Measurements from ENCODE around the gene CTNND2.

Gene CTNND2

DNA sequence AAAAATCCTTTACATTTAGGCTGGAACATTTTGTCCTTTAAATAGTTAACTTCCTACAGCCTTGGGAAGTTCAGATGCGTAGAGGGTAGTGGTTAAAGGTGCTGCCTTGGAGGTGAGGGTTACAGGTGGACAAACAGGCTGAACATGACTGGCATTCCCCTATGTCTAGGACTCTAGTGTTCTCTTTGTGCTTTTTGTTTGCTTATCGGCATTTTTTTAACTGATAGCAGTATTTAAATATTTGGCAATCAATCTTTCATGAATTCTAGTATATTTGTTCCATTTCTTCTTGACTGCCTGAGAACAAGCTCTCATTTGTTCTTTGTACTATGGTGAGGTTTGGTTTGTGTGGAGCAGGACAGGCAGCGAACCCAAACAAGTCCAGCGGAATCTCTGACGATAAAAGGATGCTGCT is 307.6 kb downstream of the CTNND2 start:
- no peak overlapping the region for H3K4me3 ChIP-seq (ENCODE audit: low read depth, low read length)
- no peak overlapping the region for H3K9ac ChIP-seq (ENCODE audit: low read length)
- no peak overlapping the region for H3K14ac ChIP-seq (ENCODE audit: low read length)
- no peak overlapping the region for H2BK12ac ChIP-seq (ENCODE audit: low read length)
- no peak overlapping the region for H2BK120ac ChIP-seq (ENCODE audit: insufficient read depth, low read length, poor library complexity)
- no peak overlapping the region for H4K8ac ChIP-seq (ENCODE audit: low read depth, low read length)
- H3K23ac ChIP-seq (ENCODE audit: low read length) = no peak overlapping the region
- no peaks in the 10 kb centered on the region for H3K4me1 ChIP-seq (ENCODE audit: control insufficient read depth in 1 of 2, insufficient read depth in 2 of 2, low read length in 2 of 2)
- no peak overlapping the region for H4K12ac ChIP-seq (ENCODE audit: low read depth, low read length)
- no peak overlapping the region for H2AFZ ChIP-seq (ENCODE audit: insufficient read depth, low read length, poor library complexity)
- H4K91ac ChIP-seq (ENCODE audit: low read depth, low read length) = no peak overlapping the region
- no peaks in the 10 kb centered on the region for H3K36me3 ChIP-seq (ENCODE audit: control insufficient read depth in 1 of 2, insufficient read depth in 2 of 2, low read length in 2 of 2)
- WGBS (ENCODE audit: extremely low coverage, insufficient coverage, insufficient read length) = no CpG with 5 or more reads among the region's 5 CpGs
- no peak overlapping the region for H2AK5ac ChIP-seq (ENCODE audit: low read length)
- no peaks in the 10 kb centered on the region for H3K79me2 ChIP-seq (ENCODE audit: control insufficient read depth, insufficient read depth, low read length, poor library complexity)
- no peak overlapping the region for H3K4ac ChIP-seq (ENCODE audit: low read depth, low read length)
- H3K9me3 ChIP-seq (ENCODE audit: insufficient read depth, low read depth, low read length) = peaks cover 2% of the 10 kb centered on the region
- H3K79me1 ChIP-seq (ENCODE audit: low read length) = no peaks in the 10 kb centered on the region
- H3K27me3 ChIP-seq (ENCODE audit: insufficient read depth, low read length) = no peaks in the 10 kb centered on the region
- DNase-seq = peak; percentile 22 to 40
- H3K4me2 ChIP-seq (ENCODE audit: low read length) = no peak overlapping the region
- no peak overlapping the region for H3K18ac ChIP-seq (ENCODE audit: low read length)
- H3K27ac ChIP-seq (ENCODE audit: low read depth, low read length) = no peak overlapping the region
- no peak overlapping the region for H2BK5ac ChIP-seq (ENCODE audit: low read depth, low read length, poor library complexity)

DNA sequence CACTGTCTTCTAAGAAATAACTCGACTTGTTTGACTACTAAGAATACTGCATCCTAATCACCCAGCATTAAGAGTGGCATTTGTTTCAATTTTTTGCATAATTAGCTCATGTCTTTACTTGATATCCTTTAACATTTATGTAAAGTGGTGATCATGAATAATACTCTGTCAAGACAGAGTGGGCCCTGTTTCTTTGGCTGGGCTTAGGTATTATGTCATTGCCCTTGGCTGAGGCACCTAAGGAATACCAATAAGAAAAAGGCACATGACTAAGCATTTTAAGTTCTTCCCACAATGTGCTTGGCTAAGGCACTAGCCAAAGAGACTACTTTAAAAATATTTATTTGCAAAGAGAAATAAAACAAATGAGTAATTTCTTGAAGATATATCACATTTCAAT is 308.1 kb downstream of the CTNND2 start:
- H4K8ac ChIP-seq (ENCODE audit: low read depth, low read length) = no peak overlapping the region
- no peak overlapping the region for H2BK120ac ChIP-seq (ENCODE audit: insufficient read depth, low read length, poor library complexity)
- H4K12ac ChIP-seq (ENCODE audit: low read depth, low read length) = no peak overlapping the region
- no peaks in the 10 kb centered on the region for H3K27me3 ChIP-seq (ENCODE audit: insufficient read depth, low read length)
- H3K9ac ChIP-seq (ENCODE audit: low read length) = no peak overlapping the region
- peaks cover 2% of the 10 kb centered on the region for H3K9me3 ChIP-seq (ENCODE audit: insufficient read depth, low read depth, low read length)
- H4K91ac ChIP-seq (ENCODE audit: low read depth, low read length) = no peak overlapping the region
- no peaks in the 10 kb centered on the region for H3K36me3 ChIP-seq (ENCODE audit: control insufficient read depth in 1 of 2, insufficient read depth in 2 of 2, low read length in 2 of 2)
- WGBS (ENCODE audit: extremely low coverage, insufficient coverage, insufficient read length) = no CpG with 5 or more reads among the region's 1 CpG
- H3K18ac ChIP-seq (ENCODE audit: low read length) = no peak overlapping the region
- H3K79me2 ChIP-seq (ENCODE audit: control insufficient read depth, insufficient read depth, low read length, poor library complexity) = no peaks in the 10 kb centered on the region
- no peak overlapping the region for H2BK12ac ChIP-seq (ENCODE audit: low read length)
- H3K79me1 ChIP-seq (ENCODE audit: low read length) = no peaks in the 10 kb centered on the region
- no peak overlapping the region for H2BK5ac ChIP-seq (ENCODE audit: low read depth, low read length, poor library complexity)
- H3K4me1 ChIP-seq (ENCODE audit: control insufficient read depth in 1 of 2, insufficient read depth in 2 of 2, low read length in 2 of 2) = no peaks in the 10 kb centered on the region
- DNase-seq = no peak
- no peak overlapping the region for H3K14ac ChIP-seq (ENCODE audit: low read length)
- no peak overlapping the region for H3K23ac ChIP-seq (ENCODE audit: low read length)
- H2AK5ac ChIP-seq (ENCODE audit: low read length) = no peak overlapping the region
- H3K4ac ChIP-seq (ENCODE audit: low read depth, low read length) = no peak overlapping the region
- no peak overlapping the region for H3K4me2 ChIP-seq (ENCODE audit: low read length)
- no peak overlapping the region for H3K4me3 ChIP-seq (ENCODE audit: low read depth, low read length)
- no peak overlapping the region for H2AFZ ChIP-seq (ENCODE audit: insufficient read depth, low read length, poor library complexity)
- no peak overlapping the region for H3K27ac ChIP-seq (ENCODE audit: low read depth, low read length)

DNA sequence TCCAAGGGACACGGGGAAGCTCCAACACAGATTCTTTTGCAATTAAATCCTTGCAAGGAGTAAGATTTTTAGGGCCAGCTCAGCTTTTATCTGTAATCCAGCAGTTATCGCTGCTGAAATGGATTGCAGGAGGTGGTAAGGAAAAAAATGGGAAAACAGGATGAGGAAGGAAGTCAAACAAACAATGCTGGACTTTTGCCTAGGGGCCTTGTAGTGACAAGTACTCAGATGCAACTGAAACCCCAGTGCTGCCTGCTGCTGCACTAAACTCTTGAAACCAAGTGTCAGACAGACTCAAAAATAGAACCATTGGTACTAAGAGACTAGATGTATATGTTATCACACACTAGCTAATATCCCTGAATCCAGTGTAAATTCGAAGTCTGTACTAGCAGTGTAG is 309.2 kb downstream of the CTNND2 start:
- Histone ChIP-seq H3K79me1 (ENCODE audit: low read length) (no peaks in the 10 kb centered on the region), H3K4me2 (ENCODE audit: low read length) (no peak overlapping the region), H4K91ac (ENCODE audit: low read depth, low read length) (no peak overlapping the region), H2BK120ac (ENCODE audit: insufficient read depth, low read length, poor library complexity) (no peak overlapping the region), H3K14ac (ENCODE audit: low read length) (no peak overlapping the region), H3K4me1 (ENCODE audit: control insufficient read depth in 1 of 2, insufficient read depth in 2 of 2, low read length in 2 of 2) (no peaks in the 10 kb centered on the region), H2BK5ac (ENCODE audit: low read depth, low read length, poor library complexity) (no peak overlapping the region), H3K36me3 (ENCODE audit: control insufficient read depth in 1 of 2, insufficient read depth in 2 of 2, low read length in 2 of 2) (peaks cover 0 to under 1% of the 10 kb centered on the region in 2 experiments), H2AK5ac (ENCODE audit: low read length) (no peak overlapping the region), H2BK12ac (ENCODE audit: low read length) (no peak overlapping the region), H4K8ac (ENCODE audit: low read depth, low read length) (no peak overlapping the region), H3K23ac (ENCODE audit: low read length) (no peak overlapping the region), H3K4ac (ENCODE audit: low read depth, low read length) (no peak overlapping the region), H2AFZ (ENCODE audit: insufficient read depth, low read length, poor library complexity) (no peak overlapping the region), H3K9me3 (ENCODE audit: insufficient read depth, low read depth, low read length) (peaks cover 2% of the 10 kb centered on the region), H3K4me3 (ENCODE audit: low read depth, low read length) (no peak overlapping the region), H3K18ac (ENCODE audit: low read length) (no peak overlapping the region), H4K12ac (ENCODE audit: low read depth, low read length) (no peak overlapping the region), H3K79me2 (ENCODE audit: control insufficient read depth, insufficient read depth, low read length, poor library complexity) (no peaks in the 10 kb centered on the region), H3K27me3 (ENCODE audit: insufficient read depth, low read length) (no peaks in the 10 kb centered on the region), H3K9ac (ENCODE audit: low read length) (no peak overlapping the region), H3K27ac (ENCODE audit: low read depth, low read length) (no peak overlapping the region)
- no CpG with 5 or more reads among the region's 3 CpGs for WGBS (ENCODE audit: extremely low coverage, insufficient coverage, insufficient read length)
- DNase-seq = no peak

DNA sequence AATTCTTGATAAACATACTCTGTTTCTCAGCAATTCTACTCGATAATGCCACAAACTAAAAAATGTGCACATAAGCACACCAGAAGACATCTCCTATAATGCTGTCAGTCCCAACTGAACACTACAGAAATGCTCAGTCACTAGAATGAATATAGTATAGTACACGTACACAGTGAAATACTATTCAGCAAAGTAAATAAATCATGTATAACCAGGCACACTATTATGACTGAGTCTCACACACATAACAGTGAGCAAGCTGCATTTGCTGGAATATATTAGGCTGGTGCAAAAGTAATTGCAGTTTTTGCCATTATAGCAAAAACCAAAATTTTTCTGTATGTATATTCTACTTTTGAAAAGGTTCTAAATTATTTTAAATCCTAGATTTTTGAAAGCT is 310.2 kb downstream of the CTNND2 start:
- Histone ChIP-seq H4K12ac (ENCODE audit: low read depth, low read length) (no peak overlapping the region), H2AFZ (ENCODE audit: insufficient read depth, low read length, poor library complexity) (no peak overlapping the region), H3K4me3 (ENCODE audit: low read depth, low read length) (no peak overlapping the region), H4K8ac (ENCODE audit: low read depth, low read length) (no peak overlapping the region), H3K4ac (ENCODE audit: low read depth, low read length) (no peak overlapping the region), H3K27ac (ENCODE audit: low read depth, low read length) (no peak overlapping the region), H2BK12ac (ENCODE audit: low read length) (no peak overlapping the region), H3K14ac (ENCODE audit: low read length) (no peak overlapping the region), H3K4me2 (ENCODE audit: low read length) (no peak overlapping the region), H3K79me2 (ENCODE audit: control insufficient read depth, insufficient read depth, low read length, poor library complexity) (no peaks in the 10 kb centered on the region), H2BK120ac (ENCODE audit: insufficient read depth, low read length, poor library complexity) (no peak overlapping the region), H2BK5ac (ENCODE audit: low read depth, low read length, poor library complexity) (no peak overlapping the region), H3K18ac (ENCODE audit: low read length) (no peak overlapping the region), H3K4me1 (ENCODE audit: control insufficient read depth in 1 of 2, insufficient read depth in 2 of 2, low read length in 2 of 2) (no peaks in the 10 kb centered on the region), H3K9ac (ENCODE audit: low read length) (no peak overlapping the region), H2AK5ac (ENCODE audit: low read length) (no peak overlapping the region), H3K27me3 (ENCODE audit: insufficient read depth, low read length) (no peaks in the 10 kb centered on the region), H3K79me1 (ENCODE audit: low read length) (no peaks in the 10 kb centered on the region), H3K23ac (ENCODE audit: low read length) (no peak overlapping the region), H3K36me3 (ENCODE audit: control insufficient read depth in 1 of 2, insufficient read depth in 2 of 2, low read length in 2 of 2) (peaks cover 0 to 2% of the 10 kb centered on the region in 2 experiments), H3K9me3 (ENCODE audit: insufficient read depth, low read depth, low read length) (peaks cover 2% of the 10 kb centered on the region), H4K91ac (ENCODE audit: low read depth, low read length) (no peak overlapping the region)
- no peak for DNase-seq
- WGBS (ENCODE audit: extremely low coverage, insufficient coverage, insufficient read length) = no CpG with 5 or more reads among the region's 2 CpGs
